B cell (primary cell): ENCODE results near the gene KCNE3. TPM values are rescaled to one million over a fixed set of nuclear protein-coding genes. Genes with fewer than 3 reads are reported as not detected.

Experiments
- ATAC-seq: fragments of 200-7000 bp; cut with Tn5 transposase; one replicate; pipeline ENCODE4 v1.10.0; 2021; ENCODE audit warnings: low read depth, mild to moderate bottlenecking, moderate number of reproducible peaks, moderate library complexity
- CTCF ChIA-PET: fragments of 350-600 bp; sonication (Branson Sonifier 250); formaldehyde crosslinking; loops from one replicate; lab custom pipeline; 2021; ENCODE audit warnings: antibody characterized with exemption, inconsistent platforms; lab: Charles Lee
- POLR2A ChIA-PET: fragments of 350-600 bp; sonication (Branson Sonifier 250); formaldehyde crosslinking; loops from one replicate; lab custom pipeline; 2021; ENCODE audit warnings: antibody characterized with exemption; lab: Charles Lee
- DNase-seq: peaks from one replicate; pipeline ENCODE4 v3.0.0; 2013
- H2AFZ ChIP-seq: 2 replicates; pipeline ENCODE4 v1.6.1; 2012; ENCODE audit warnings: mild to moderate bottlenecking, low read depth, low read length; ENCODE audit not compliant: insufficient read depth, poor library complexity, severe bottlenecking
- H3K27ac ChIP-seq, 2 donors: 1 replicate in 1 of 2; 2 replicates in 1 of 2; pipeline ENCODE4 v1.5.1; 2012 to 2013; ENCODE audit warnings: low read length in 2 of 2, mild to moderate bottlenecking in 2 of 2, moderate library complexity in 1 of 2
- H3K27me3 ChIP-seq, 4 experiments: fragments of 200-600 bp in 1 of 4; sonication (generic) in 1 of 4; replicated peaks in 1 of 4; 1 replicate in 2 of 4; 2 replicates in 2 of 4; pipeline versions ENCODE4 v1.6.1 to v1.7.0; 2013 to 2016; ENCODE audit warnings: low read length in 3 of 4, mild to moderate bottlenecking in 2 of 4, mixed read lengths in 1 of 4, moderate library complexity in 1 of 4; ENCODE audit not compliant: insufficient read depth in 4 of 4, control insufficient read depth in 3 of 4; ENCODE audit errors: control extremely low read depth in 1 of 4
- H3K36me3 ChIP-seq, 2 experiments: replicated peaks in 1 of 2; 1 replicate in 1 of 2; 2 replicates in 1 of 2; pipeline versions ENCODE4 v1.6.1 to v1.7.1; 2013; ENCODE audit warnings: low read length in 1 of 2; ENCODE audit not compliant: insufficient read depth in 2 of 2, control insufficient read depth in 1 of 2; ENCODE audit errors: control extremely low read depth in 1 of 2, extremely low read depth in 1 of 2
- H3K4me1 ChIP-seq, 2 donors: fragments of 200-600 bp in 1 of 2; sonication (generic) in 1 of 2; 1 replicate in 1 of 2; 2 replicates in 1 of 2; pipeline versions ENCODE4 v1.5.1 to v1.6.1; 2013 to 2017; ENCODE audit warnings: low read length in 2 of 2; ENCODE audit not compliant: control insufficient read depth in 2 of 2, insufficient read depth in 2 of 2
- H3K4me2 ChIP-seq: replicated peaks from 2 replicates; pipeline ENCODE3; 2012; ENCODE audit warnings: mild to moderate bottlenecking, low read depth, low read length; ENCODE audit not compliant: poor library complexity, severe bottlenecking
- H3K4me3 ChIP-seq, 5 experiments: fragments of 200-600 bp in 1 of 5; sonication (generic) in 1 of 5; 1 replicate in 3 of 5; 2 replicates in 2 of 5; pipeline versions ENCODE4 v1.5.1 to v1.7.0; 2011 to 2016; ENCODE audit warnings: low read length in 4 of 5, mild to moderate bottlenecking in 4 of 5, low read depth in 2 of 5, control low read depth in 1 of 5, moderate library complexity in 1 of 5; ENCODE audit not compliant: insufficient read depth in 1 of 5; ENCODE audit errors: control extremely low read depth in 1 of 5, extremely low read depth in 1 of 5
- H3K79me2 ChIP-seq: fragments of 200-600 bp; sonication (generic); one replicate; pipeline ENCODE4 v1.6.0; 2016; ENCODE audit warnings: low read length; ENCODE audit not compliant: control insufficient read depth, insufficient read depth
- H3K9ac ChIP-seq: fragments of 200-600 bp; sonication (generic); 2 replicates; pipeline ENCODE4 v1.6.1; 2017; ENCODE audit warnings: mild to moderate bottlenecking, low read length, moderate library complexity
- H3K9me3 ChIP-seq, 3 donors: one replicate each; pipeline versions ENCODE4 v1.6.1 to v1.7.1; 2013; ENCODE audit warnings: low read length in 2 of 3; ENCODE audit not compliant: control insufficient read depth in 2 of 3, insufficient read depth in 1 of 3; ENCODE audit errors: control extremely low read depth in 1 of 3
- H4K20me1 ChIP-seq: 2 replicates; pipeline ENCODE4 v1.6.0; 2012; ENCODE audit warnings: mild to moderate bottlenecking, low read length; ENCODE audit not compliant: insufficient read depth, control insufficient read depth, poor library complexity, severe bottlenecking
- H3K27ac Mint-ChIP-seq: one replicate; pipeline ENCODE4 v1.8.0; 2021; ENCODE audit warnings: mixed read lengths
- H3K27me3 Mint-ChIP-seq: one replicate; pipeline ENCODE4 v1.8.0; 2021; ENCODE audit warnings: mixed read lengths
- H3K4me1 Mint-ChIP-seq: one replicate; pipeline ENCODE4 v1.8.0; 2021; ENCODE audit warnings: mixed read lengths
- H3K4me3 Mint-ChIP-seq: one replicate; pipeline ENCODE4 v1.8.0; 2021; ENCODE audit warnings: mixed read lengths
- H3K9me3 Mint-ChIP-seq: one replicate; pipeline ENCODE4 v1.8.0; 2022; ENCODE audit warnings: mixed read lengths; ENCODE audit not compliant: insufficient read depth
- EZH2 ChIP-seq: IDR thresholded peaks from 2 replicates; pipeline ENCODE4 v1.6.1; 2012; ENCODE audit warnings: borderline replicate concordance, low read depth, mild to moderate bottlenecking, moderate library complexity, low read length; ENCODE audit not compliant: insufficient read depth, poor library complexity, severe bottlenecking
- WGBS: methylation state at CpG from one replicate; pipeline ENCODE4 v1.1.5; 2013; ENCODE audit warnings: missing lambda C conversion rate; ENCODE audit not compliant: insufficient coverage; 5-methylcytosine and 5-hydroxymethylcytosine counted together
- intact Hi-C: fragments of 100-400 bp; cut with micrococcal nuclease; formaldehyde crosslinking; loops from one replicate; pipeline ENCODE4 v1.10.0; 2022
- polyA plus RNA-seq: library from polyadenylated mRNA; depleted of rRNA; stranded (reverse); fragments of >200 nt; gene quantifications from 2 replicates; pipeline ENCODE4 v1.2.3, GENCODE V29; 2012
- total RNA-seq, 2 donors: library from RNA; stranded (reverse); fragments of 120-200 nt in 1 of 2; gene quantifications; 1 replicate in 1 of 2; 2 replicates in 1 of 2; pipeline versions ENCODE4 v1.2.3 to v1.2.4, GENCODE V29; 2013 to 2022
- TF ChIP-seq, protein P1 (sequence below): fragments of 200-600 bp; IDR thresholded peaks from one replicate; pipeline ENCODE4 v1.8.0; 2022; ENCODE audit warnings: antibody characterized with exemption, mild to moderate bottlenecking

KCNE3 gene
- total and polyA plus RNA-seq, 2 donors (not counting 1 experiment from before 2014, with no cell fraction given), result 0.85 TPM; not detected in 1

GRCh38 chr11:74462009-74462408 is 5.3 kb downstream of the KCNE3 start:
- no peak for DNase-seq
- peaks cover 0 to under 1% of the 10 kb centered on the region in 2 donors for H3K4me1 ChIP-seq
- peaks cover 0 to 19% (median 8%) of the 10 kb centered on the region in 4 experiments for H3K27me3 ChIP-seq
- H3K27ac ChIP-seq, result no peak overlapping the region
- H4K20me1 ChIP-seq, result no peaks in the 10 kb centered on the region
- ChIA-PET CTCF (interaction anchor here (0.9 to 5.6 kb wide), 3 partner anchors 9 to 73 kb away, joined by 3 to 28 read pairs (median 23); no protein-coding TSS in a partner anchor), POLR2A (no interaction called here)
- peaks cover 31% of the 10 kb centered on the region for H3K27me3 Mint-ChIP-seq
- no peak overlapping the region for H3K4me3 Mint-ChIP-seq
- H3K4me2 ChIP-seq, result no peak overlapping the region
- intact Hi-C loops, result no loop called here
- 58% methylated on average over 2 of the region's 2 CpGs for WGBS
- no peak overlapping the region for H3K27ac Mint-ChIP-seq
- no peaks in the 10 kb centered on the region for H3K36me3 ChIP-seq
- H3K9me3 ChIP-seq, result no peaks in the 10 kb centered on the region
- H3K9me3 Mint-ChIP-seq, result no peaks in the 10 kb centered on the region
- H3K79me2 ChIP-seq, result no peaks in the 10 kb centered on the region
- no peaks in the 10 kb centered on the region for H3K4me1 Mint-ChIP-seq
- H2AFZ ChIP-seq, result no peak overlapping the region
- no peak overlapping the region for H3K9ac ChIP-seq
- no peak for ATAC-seq
- no peak for TF ChIP-seq EZH2
- TF ChIP-seq, protein P1, sequence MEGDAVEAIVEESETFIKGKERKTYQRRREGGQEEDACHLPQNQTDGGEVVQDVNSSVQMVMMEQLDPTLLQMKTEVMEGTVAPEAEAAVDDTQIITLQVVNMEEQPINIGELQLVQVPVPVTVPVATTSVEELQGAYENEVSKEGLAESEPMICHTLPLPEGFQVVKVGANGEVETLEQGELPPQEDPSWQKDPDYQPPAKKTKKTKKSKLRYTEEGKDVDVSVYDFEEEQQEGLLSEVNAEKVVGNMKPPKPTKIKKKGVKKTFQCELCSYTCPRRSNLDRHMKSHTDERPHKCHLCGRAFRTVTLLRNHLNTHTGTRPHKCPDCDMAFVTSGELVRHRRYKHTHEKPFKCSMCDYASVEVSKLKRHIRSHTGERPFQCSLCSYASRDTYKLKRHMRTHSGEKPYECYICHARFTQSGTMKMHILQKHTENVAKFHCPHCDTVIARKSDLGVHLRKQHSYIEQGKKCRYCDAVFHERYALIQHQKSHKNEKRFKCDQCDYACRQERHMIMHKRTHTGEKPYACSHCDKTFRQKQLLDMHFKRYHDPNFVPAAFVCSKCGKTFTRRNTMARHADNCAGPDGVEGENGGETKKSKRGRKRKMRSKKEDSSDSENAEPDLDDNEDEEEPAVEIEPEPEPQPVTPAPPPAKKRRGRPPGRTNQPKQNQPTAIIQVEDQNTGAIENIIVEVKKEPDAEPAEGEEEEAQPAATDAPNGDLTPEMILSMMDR, result no peak
- peak overlapping the region in 1 of 5 experiments; percentile 39 for H3K4me3 ChIP-seq

DNA sequence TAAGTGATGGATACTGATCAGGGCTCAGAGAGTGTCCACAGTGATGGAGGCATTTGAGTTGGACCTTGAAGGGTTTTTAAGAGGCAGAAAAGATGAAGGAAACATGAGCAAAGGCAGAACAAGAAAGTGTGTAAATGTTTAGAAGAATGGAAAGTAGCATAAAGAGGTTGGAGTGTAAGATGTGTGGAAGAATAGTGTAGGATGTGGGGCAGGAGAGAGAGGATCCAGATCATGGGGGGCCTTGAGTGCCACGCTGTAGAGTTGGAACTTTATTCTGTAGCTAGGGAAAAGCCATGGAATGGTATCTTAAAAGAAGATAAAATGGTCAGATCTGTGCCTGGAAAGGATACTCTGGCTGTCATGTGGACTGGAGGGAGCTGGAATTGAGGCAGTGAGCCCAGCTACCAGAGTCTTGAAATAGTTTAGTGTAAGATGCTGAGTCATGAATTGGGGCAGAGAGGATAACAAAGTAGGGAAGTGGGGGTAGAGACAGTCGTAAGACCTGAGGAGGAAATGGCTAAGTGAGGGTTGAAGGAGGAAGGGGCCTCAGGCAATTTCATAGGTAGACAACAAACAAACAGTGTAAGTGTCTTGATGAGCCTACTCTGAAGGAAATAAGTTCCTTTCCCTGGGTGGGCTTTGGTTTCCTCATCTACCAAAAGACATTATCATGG is 6.7 kb downstream of the KCNE3 start:
- POLR2A ChIA-PET, result no interaction called here
- intact Hi-C loops, result no loop called here
- Histone ChIP-seq H2AFZ (no peak overlapping the region), H3K4me3 (peak overlapping the region in 1 of 5 experiments; percentile 39), H3K36me3 (no peaks in the 10 kb centered on the region), H3K4me2 (no peak overlapping the region), H3K79me2 (no peaks in the 10 kb centered on the region), H3K27me3 (peaks cover 0 to 7% (median 3%) of the 10 kb centered on the region in 4 experiments), H4K20me1 (no peaks in the 10 kb centered on the region), H3K27ac (no peak overlapping the region), H3K4me1 (no peaks in the 10 kb centered on the region), H3K9ac (no peak overlapping the region), H3K9me3 (no peaks in the 10 kb centered on the region)
- TF ChIP-seq, protein P1, result no peak
- no peak for TF ChIP-seq EZH2
- 42% methylated on average over 2 of the region's 2 CpGs for whole genome bisulfite sequencing
- CTCF ChIA-PET, result interaction anchor here (5.6 kb wide), 1 partner anchor 11 kb away, joined by 23 read pairs; no protein-coding TSS in a partner anchor
- Mint-ChIP-seq H3K4me3 (no peak overlapping the region), H3K27me3 (peaks cover 20% of the 10 kb centered on the region), H3K4me1 (no peaks in the 10 kb centered on the region), H3K27ac (no peak overlapping the region), H3K9me3 (no peaks in the 10 kb centered on the region)
- DNase-seq, result no peak
- ATAC-seq, result no peak
